T47D (cell line): ENCODE data around the gene UCK2.
A peak's percentile ranks its signal among the peaks of the same experiment; 100 is the strongest.

Experiments
- DNase-seq, 2 experiments: peaks; one replicate each; pipeline versions ENCODE4 v3.0.0 to v3.0.0-alpha.2; 2011 to 2012; ENCODE audit warnings: low read depth in 1 of 2, low spot score in 1 of 2
- JUND ChIP-seq: IDR thresholded peaks from 2 replicates; pipeline ENCODE4 v1.6.1; 2012; ENCODE audit warnings: low read depth
- in situ Hi-C: cut with HindIII; loops from 2 replicates; pipeline ENCODE4 v1.10.0; 2016; ENCODE audit warnings: low sequenced_read_pairs, low pct_unique_long_range_greater_than_20kb

UCK2 gene

GRCh38 chr1:165826565-165827267 is 698 bp upstream of the UCK2 start:
- no peak for TF ChIP-seq JUND
- in situ Hi-C loops = no loop called here
- DNase-seq = no peak

GRCh38 chr1:165828103-165828668 is 772 bp downstream of the UCK2 start:
- in situ Hi-C loops = no loop called here
- no peak for TF ChIP-seq JUND
- peak; percentile 57 to 73 for DNase-seq

GRCh38 chr1:165828669-165829329 is 1.4 kb downstream of the UCK2 start:
- in situ Hi-C loops = no loop called here

GRCh38 chr1:165829888-165830287 is 2.5 kb downstream of the UCK2 start:
- in situ Hi-C loops = no loop called here
- no peak for TF ChIP-seq JUND
- DNase-seq = no peak

More at GRCh38 chr1:165828669-165829329, 1.4 kb downstream of the UCK2 start:
- DNase-seq = peak; percentile 76 to 90
- TF ChIP-seq JUND = no peak

- DNase-seq = no peak
- TF ChIP-seq JUND = no peak
- in situ Hi-C loops = no loop called here
These were observed 3.7 kb downstream of the UCK2 start for GRCh38 chr1:165831146-165831545.

GRCh38 chr1:165832902-165833301 is 5.5 kb downstream of the UCK2 start:
- in situ Hi-C loops = no loop called here
- TF ChIP-seq JUND = no peak

GRCh38 chr1:165833358-165833757 is 5.9 kb downstream of the UCK2 start:
- no peak for TF ChIP-seq JUND
- in situ Hi-C loops = no loop called here

More at GRCh38 chr1:165832902-165833301, 5.5 kb downstream of the UCK2 start:
- DNase-seq = no peak

GRCh38 chr1:165834229-165834628 is 6.8 kb downstream of the UCK2 start:
- DNase-seq = no peak
- in situ Hi-C loops = no loop called here

More at GRCh38 chr1:165833358-165833757, 5.9 kb downstream of the UCK2 start:
- no peak for DNase-seq

GRCh38 chr1:165834881-165835280 is 7.5 kb downstream of the UCK2 start:
- no peak for DNase-seq
- in situ Hi-C loops = no loop called here
- no peak for TF ChIP-seq JUND

More at GRCh38 chr1:165834229-165834628, 6.8 kb downstream of the UCK2 start:
- no peak for TF ChIP-seq JUND

GRCh38 chr1:165836664-165837482 is 9.5 kb downstream of the UCK2 start:
- no peak for DNase-seq
- no peak for TF ChIP-seq JUND
- in situ Hi-C loops = no loop called here

- TF ChIP-seq JUND = no peak
- peak in 1 of 2 experiments; percentile 31 for DNase-seq
- in situ Hi-C loops = no loop called here
These were observed 10.5 kb downstream of the UCK2 start for GRCh38 chr1:165837838-165838364.

- in situ Hi-C loops = no loop called here
- DNase-seq = no peak
- TF ChIP-seq JUND = no peak
These were observed 13.0 kb downstream of the UCK2 start for GRCh38 chr1:165840423-165840822.
